Stimulated activated CD8-positive, alpha-beta memory T cell treated with anti-CD3 and anti-CD28 coated beads, Interleukin-4, amount 100 ng/mL, for 4 hours (primary cell): ENCODE data around the gene RUFY3.

Source experiments
- DNase-seq, 2 donors: peaks; one replicate each; pipeline ENCODE4 v3.0.0-alpha.2; 2020; ENCODE audit warnings: low read depth in 2 of 2, low spot score in 1 of 2

RUFY3 gene

GRCh38 chr4:70772929-70773555 lies 51.3 kb downstream of the RUFY3 start:
- no peak for DNase-seq

DNA sequence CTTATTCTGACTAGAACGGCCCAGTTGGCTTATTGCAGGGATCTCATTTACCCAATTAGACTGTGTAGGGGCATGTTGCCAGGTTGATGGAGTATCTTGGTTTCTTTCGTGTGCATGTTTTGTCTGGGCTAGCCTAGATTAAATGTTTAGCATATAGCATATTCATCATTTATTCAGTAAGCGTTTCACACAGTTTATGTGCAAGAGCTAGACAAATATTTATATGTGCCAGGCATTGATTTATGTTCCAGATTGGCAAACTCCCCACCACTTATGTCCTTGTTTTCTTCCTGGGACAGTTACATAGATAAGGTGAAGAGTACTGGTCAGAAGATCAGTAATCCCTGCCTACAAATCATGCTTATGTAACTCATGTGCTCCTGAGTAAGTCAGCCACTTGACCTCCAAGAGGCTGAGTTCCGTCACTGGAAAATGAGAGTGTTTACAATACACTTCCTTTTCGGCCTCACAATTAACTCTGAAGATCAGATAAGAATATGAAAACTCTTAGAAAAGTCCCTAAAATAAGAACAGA lies 57.2 kb downstream of the RUFY3 start:
- no peak for DNase-seq

GRCh38 chr4:70783096-70783495 lies 61.3 kb downstream of the RUFY3 start:
- DNase-seq = no peak

- no peak for DNase-seq
These were observed 65.7 kb downstream of the RUFY3 start for GRCh38 chr4:70787496-70787895.

- DNase-seq = no peak
These were observed 67.0 kb downstream of the RUFY3 start for GRCh38 chr4:70788733-70789132.

DNA sequence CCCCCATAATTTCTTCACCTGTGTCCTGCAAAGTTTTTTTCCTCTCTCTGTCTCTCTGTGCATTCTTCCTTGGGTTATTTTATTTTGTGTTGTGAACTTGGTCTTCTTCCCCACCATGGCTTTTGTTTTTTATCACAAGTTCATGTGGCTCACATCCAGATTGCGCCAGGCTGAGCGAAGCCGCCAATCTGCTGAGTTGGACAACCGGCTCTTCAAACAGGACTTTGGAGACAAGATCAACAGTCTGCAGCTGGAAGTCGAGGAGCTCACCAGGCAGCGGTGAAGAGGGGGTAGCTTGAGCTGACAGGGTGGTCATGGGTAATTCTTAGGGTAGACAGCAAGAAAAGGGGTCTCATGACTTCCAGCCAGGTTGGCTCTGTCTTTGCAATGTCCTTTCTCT lies 71.9 kb downstream of the RUFY3 start:
- DNase-seq = no peak

- DNase-seq = no peak
These were observed 79.6 kb downstream of the RUFY3 start for GRCh38 chr4:70801265-70801809.

GRCh38 chr4:70802928-70803580 lies 81.3 kb downstream of the RUFY3 start:
- no peak for DNase-seq

DNA sequence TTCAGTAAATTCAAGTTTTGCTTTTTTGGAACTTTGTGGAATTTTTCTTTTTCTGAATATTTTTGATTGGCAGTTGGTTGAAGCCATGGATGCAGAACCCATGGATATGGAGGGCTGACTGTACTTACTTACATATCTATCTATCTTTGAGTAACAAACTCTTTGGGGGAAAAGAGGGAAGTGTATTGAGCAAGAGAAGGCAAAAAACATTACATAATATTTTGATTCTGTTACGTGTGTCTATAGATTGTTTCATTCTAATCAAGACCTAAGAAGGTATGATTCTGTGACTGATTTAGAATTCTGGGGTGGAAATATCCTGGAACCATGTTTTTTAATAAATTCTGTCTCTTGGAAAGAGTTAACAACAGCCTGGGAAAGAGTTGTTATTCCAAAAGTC lies 86.4 kb downstream of the RUFY3 start:
- DNase-seq = no peak

GRCh38 chr4:70815370-70815769 lies 93.6 kb downstream of the RUFY3 start:
- DNase-seq = no peak

- no peak for DNase-seq
These were observed 95.1 kb downstream of the RUFY3 start for GRCh38 chr4:70816894-70817293.

GRCh38 chr4:70818173-70818855 lies 96.5 kb downstream of the RUFY3 start:
- DNase-seq = no peak

- no peak for DNase-seq
These were observed 97.2 kb downstream of the RUFY3 start for GRCh38 chr4:70818921-70819320.

GRCh38 chr4:70829015-70829414 lies 107.3 kb downstream of the RUFY3 start:
- DNase-seq = no peak

GRCh38 chr4:70829492-70829891 lies 107.7 kb downstream of the RUFY3 start:
- DNase-seq = no peak

DNA sequence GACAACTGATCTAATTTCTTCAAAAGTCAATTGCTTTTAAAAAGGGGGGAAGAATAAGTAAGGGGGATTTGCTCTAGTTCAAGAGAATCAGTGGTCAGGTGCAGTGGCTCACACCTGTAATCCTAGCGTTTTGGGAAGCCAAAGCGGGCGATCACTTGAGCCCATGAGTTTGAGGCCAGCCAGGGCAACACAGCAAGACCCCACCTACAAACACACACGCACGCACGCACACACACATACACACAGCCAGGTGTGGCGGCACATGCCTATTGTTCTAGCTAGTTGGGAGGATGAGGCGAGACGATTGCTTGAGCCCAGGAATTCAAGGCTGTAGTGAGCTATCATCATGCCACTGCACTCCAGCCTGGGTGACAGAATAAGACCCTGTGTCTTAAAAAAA lies 108.3 kb downstream of the RUFY3 start:
- no peak for DNase-seq

DNA sequence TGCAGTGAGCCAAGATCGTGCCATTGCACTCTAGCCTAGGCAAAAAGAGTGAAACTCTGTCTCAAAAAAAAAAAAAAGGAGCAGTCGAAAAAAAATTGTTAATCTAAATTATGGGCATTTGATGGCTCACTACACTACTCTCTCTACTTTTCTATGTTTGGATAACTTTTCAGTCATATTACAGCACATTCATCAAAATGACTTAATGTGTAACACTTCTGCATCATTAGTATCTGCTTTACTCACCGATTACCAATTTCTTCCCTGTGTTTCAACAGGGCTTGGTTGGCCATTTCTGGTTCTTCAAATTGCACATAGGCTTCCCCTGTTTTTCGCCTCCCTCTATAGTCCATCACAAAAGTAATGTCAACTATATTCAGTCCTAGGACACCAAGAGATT lies 109.5 kb downstream of the RUFY3 start:
- DNase-seq = no peak

- no peak for DNase-seq
These were observed 111.9 kb downstream of the RUFY3 start for GRCh38 chr4:70833675-70834074.

DNA sequence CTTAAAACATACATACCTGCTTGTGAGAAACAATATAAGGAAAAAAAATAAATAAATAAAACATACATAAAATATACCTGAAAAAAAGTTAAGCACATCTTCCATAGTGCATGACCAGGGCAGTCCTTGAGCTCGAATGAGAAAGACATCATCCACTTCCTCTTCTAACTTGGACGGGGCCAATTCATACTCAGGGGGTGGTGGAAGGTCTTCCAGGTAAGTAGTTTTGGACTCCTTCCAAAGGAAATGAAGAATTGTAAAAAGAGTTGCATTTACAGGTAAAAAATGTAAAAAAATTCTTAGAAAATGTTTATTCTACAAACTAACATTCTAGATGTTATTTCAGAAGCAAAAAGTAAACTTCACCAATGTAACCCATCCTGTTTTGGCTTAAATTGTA lies 114.3 kb downstream of the RUFY3 start:
- no peak for DNase-seq

DNA sequence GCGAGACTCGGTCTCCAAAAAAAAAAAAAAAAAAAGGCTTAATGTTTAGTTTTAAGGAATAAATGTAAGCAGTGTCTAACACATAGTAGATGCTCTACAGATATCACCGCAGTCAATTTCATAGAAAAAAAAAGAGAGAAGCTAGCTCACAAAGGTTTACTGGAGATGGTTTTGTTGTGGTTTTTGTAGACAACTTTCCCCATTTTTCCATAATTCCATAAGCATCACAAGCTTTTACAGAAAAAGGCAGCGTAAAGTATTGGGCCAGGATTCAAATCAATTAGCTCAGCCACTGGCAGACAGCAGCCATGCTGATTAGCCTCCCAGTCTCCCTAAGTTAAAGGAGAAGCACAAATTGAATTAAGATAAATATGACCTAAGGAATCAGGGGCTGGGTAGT lies 116.4 kb downstream of the RUFY3 start:
- no peak for DNase-seq

- DNase-seq = peak; percentile 26 to 34
These were observed 117.2 kb downstream of the RUFY3 start for GRCh38 chr4:70838666-70839588.
